Spleen (tissue), 7 donors: Measurements from ENCODE around the gene TOPORS.

Experiments used
- CTCF ChIP-seq, 11 experiments: fragments of 200-600 bp in 7 of 11; fragments of 450-650 bp in 4 of 11; sonication (generic) in 4 of 11; IDR thresholded peaks in 8 of 11; conservative IDR thresholded peaks in 3 of 11; 1 replicate in 7 of 11; 2 replicates in 4 of 11; pipeline versions ENCODE4 v1.4.0 to v1.8.0; 2016 to 2021; ENCODE audit warnings: antibody characterized with exemption in 11 of 11, inconsistent platforms in 4 of 11, mild to moderate bottlenecking in 1 of 11
- POLR2A ChIP-seq, 3 donors: fragments of 450-650 bp; IDR thresholded peaks; one replicate each; pipeline ENCODE4 v1.5.1; 2017; ENCODE audit warnings: antibody characterized with exemption in 3 of 3, mild to moderate bottlenecking in 1 of 3
- donor health status: DM: no; HTN: no; CAD: no; lungs with moderate emphysema.
- donor health status: DM: no; HTN: no; CAD: no.
- donor health status: DM: no; HTN: no; CAD: no.

DNA sequence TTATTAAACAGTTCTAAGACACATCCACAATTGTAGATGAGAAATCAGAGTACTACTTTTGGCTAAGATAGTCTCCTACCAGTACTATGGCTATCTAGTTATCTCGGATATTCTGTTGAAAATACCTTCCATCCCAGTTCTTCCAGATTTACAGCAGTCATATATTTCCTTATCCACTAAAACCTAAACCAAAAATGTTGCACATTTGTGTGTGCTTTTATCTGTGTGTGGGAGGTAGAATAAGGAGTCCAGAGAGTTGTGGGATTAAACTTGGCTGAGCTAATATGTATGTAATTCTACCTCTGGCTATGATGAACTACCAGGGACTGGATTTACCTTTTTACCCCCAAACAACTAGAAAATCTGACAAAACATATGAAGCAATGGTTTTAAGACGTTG lies 38.1 kb upstream of the TOPORS start:
- TF ChIP-seq POLR2A (IDR thresholded peaks at IDR 0.05) (no peak), CTCF (IDR thresholded peaks at IDR 0.05 in 8 of 11, conservative IDR thresholded peaks at IDR 0.05 in 3 of 11) (no peak)
